GM21619 (cell line): Measurements from ENCODE around the gene PSKH1.
"Not testable (repeated sequence)": the region's sequence is repeated elsewhere in the genome, so short reads cannot be mapped to it uniquely, and the experiment has no call there.

Experiments
- ATAC-seq: cut with Tn5 transposase; IDR thresholded peaks from one replicate; pipeline ENCODE4 v1.9.1; 2021; ENCODE audit not compliant: unreplicated experiment

The PSKH1 gene

DNA sequence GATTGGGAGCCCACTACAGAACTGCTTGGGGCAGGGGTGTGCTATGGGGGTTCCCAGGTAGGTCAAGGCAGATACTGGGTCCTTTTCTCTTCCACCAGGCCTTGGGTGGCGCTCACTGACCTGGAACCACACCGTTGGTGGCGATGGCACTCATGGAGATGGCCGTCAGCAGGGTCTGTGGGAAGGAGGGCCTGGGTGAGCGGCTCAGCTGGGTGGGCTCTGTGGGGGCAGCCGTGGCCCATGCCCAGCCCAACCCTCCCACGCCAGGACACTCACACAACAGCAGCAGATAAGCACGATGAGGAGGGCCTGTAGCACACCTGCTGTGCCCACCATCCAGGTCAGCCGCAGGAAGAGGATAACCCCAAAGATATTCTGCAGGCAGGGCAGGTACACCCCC is 64.6 kb downstream of the PSKH1 start:
- ATAC-seq = no peak

GRCh38 chr16:67959536-67960329 is 66.7 kb downstream of the PSKH1 start:
- no peak for ATAC-seq

- ATAC-seq = no peak
These were observed 68.5 kb downstream of the PSKH1 start for GRCh38 chr16:67961551-67961957.

DNA sequence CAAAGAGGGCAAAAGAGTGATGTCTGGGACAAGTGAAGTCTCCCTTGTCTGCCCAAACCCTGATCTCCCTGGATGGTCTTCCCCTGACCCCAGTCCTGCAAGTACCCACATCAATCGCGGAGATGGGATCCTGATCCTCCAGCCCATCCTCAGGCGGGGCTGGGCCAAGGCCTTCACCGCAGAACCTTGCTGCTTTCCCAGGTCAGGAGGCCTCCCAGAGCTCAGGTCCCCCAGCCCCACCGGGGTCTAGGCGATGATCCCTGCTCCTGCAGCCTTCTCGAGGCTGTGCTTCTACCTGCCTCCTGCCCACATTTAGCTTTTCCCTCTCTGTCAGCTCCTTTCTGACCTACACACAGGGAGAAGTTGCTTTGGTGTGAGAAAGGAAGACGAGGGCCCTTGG is 69.1 kb downstream of the PSKH1 start:
- no peak for ATAC-seq

DNA sequence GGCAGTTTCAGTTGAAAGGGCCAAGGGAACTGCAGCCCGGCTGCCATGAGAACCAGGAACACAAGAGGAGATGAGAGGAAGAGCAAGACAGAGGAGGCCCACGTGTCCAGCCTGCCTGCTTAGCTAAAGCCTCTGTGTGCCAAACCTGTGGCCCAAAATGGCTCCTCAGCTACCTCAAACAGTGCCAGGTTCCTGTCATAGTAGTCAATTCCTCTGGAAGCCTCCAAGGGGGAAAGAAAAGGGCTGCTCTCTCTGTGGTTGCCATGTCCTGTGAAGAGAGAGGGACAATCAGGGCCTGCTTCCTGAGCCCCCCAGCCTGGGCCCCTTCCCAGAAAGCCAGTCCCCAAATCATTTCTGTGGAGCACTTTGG is 70.2 kb downstream of the PSKH1 start:
- no peak for ATAC-seq

GRCh38 chr16:67963662-67964321 is 70.7 kb downstream of the PSKH1 start:
- no peak for ATAC-seq

- no peak for ATAC-seq
These were observed 71.5 kb downstream of the PSKH1 start for GRCh38 chr16:67964477-67965131.

DNA sequence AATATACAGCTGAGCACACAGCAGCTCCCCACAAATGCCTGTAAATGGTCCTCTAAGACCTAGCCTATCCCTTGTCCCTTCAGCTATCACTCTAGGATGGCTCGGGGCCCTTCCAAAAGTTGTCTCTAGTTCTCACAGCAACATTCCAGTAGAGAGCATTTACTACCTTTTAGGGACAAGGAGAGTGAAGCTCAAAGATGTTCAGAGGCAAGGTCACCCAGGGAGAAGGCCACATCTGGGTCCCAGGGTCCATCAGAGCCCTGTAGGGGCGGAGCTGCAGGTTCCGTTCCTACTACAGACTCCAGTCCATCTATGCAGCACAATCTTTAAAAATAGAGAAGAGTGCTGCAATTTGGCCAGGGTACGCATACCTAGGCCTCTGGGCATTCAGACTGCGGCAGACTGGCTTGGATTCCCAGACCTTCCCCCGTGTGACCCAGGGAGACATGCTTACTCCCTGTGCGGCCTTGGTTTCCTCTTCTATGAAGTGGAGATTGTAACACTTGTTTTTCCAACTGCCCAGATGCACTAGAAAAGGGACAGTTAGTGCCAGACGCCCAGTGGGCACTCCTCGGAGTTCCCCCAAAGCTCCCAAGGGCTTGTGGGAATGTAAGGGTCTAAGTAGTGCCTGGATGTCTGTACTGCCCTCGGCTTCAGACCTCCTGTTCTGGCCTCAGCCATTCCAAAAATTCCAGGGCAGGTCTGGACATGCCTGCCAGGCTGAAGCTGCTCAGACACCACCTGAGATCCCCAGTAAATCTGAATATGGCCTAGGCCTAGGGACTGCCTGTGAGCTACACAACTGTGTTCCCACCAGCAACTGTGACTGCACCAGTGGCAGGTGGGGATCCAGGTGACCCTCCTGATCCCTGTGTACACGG is 72.9 kb downstream of the PSKH1 start:
- ATAC-seq = no peak

DNA sequence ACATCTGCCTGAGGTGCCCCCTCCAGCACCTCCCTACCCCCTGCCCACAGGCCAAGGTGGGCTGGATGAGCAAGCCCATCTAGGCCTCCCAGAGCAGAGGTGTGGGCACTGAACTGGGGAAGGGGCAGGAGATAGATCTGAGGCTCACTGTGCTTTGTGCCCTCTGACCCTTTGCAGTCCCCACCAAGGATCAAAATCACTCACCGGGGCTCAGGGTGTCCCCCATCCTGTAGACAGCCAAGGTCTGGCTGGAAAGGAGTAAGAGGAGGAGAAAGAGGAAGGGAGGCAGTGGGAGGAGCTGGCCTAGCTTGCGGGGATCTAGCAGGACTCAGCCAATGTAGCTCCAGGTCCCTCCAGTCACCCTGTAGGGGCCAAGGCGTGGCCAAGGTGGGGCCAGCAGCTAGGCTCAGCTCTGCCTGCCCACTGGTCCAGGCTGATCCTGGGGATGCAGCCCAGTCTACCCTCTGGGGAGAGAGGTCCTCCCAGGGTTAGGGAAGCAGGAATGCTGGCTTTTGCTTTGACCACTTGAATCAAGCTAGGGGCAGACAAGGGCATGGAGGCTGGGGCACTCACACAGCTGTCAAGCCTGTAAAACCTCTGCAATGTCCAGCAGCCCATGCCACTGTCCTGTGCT is 73.6 kb downstream of the PSKH1 start:
- no peak for ATAC-seq

GRCh38 chr16:67967183-67967957 is 74.3 kb downstream of the PSKH1 start:
- no peak for ATAC-seq

DNA sequence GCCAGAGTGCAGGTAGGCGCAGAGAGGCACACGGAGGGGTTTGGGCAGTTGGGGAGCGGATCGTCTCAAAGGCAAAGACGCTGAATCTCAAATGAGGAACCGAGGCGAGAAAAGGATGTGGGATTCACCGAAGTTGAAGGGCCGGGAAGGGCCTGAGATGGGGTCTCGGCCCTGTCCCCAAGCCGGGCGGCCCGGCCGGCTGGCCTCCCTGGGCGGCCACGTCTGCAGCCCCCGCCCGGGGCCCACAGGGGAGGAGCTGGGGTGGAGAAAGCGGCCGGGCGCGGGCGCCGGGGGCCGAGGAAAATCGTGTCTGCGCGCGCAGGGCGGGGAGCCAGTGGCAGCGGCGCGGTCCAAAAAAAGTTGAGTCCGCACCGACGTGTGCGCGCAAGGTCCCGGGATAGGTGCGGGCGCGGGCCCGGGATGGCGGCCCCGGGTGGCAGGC is 74.9 kb downstream of the PSKH1 start:
- ATAC-seq = peak; percentile 27

DNA sequence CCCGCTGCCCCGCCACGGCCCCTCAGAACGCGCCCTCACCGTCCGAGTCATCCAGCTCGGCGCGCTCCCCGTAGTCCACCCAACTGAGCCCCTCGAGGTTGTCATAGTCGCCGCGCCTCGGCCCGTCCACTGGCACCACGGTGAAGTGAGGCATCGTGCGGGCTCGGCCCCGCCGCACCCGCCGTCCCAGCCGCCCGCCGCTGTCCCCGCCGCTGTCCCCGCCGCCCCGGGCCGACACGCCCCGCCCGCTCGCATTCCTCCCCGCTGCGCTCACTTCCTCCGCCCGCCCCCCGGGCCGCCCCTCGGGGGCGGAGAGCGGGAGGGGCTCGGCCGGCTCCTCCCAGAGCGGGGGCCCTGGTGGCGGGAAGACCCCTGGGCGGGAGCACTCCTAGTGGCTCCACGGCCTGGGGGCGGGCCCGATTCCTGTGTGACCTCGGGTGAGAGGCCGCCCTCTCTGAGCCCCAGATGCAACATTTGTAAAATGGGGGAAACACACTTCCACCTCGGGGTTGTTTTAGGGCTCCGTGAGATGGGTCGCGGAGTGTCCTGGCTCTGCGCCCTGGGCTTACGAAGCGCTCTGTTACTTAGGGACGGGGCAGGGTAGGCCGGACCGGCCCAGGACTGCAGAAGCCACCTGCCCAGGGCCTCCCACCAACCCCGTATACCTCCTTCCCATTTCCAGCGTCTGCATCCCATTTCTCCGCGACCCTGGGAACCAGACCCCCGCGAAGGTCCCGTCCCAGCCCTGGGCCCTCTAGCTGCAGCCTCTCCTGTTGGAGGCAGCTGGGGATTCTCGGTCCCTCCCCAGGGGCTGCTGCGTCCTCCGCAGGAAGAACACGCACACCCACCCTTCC is 75.6 kb downstream of the PSKH1 start, which contains the start of gene SLC12A4:
SLC12A4 (minus strand) TSS at position 238 of the 854 bp plus-strand sequence; CDS start at position 154, 84 bp downstream.
- ATAC-seq = peak; percentile 66

GRCh38 chr16:67969254-67970039 is 76.4 kb downstream of the PSKH1 start:
- no peak for ATAC-seq

DNA sequence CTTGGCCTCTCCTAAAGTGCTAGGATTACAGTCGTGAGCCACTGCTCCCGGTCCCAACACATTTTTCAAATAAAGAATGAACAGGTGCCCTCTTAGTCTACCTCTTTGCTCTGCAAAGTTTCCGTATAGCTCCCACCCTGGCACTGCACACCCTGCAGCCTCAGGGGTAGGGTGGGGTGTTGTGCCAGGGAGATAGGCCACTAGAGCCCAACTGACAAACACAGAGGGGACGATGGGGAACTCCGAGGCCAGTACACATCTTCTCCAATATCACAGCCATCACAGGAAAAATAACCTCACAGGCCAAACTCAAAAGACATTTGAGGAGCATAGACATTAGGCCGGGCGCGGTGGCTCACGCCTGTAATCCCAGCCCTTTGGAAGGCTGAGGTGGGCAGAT is 78.1 kb downstream of the PSKH1 start:
- no peak for ATAC-seq

- ATAC-seq = not testable (repeated sequence)
These were observed 79.2 kb downstream of the PSKH1 start for GRCh38 chr16:67972285-67972684.

GRCh38 chr16:67975321-67976105 is 82.5 kb downstream of the PSKH1 start:
- ATAC-seq = no peak

DNA sequence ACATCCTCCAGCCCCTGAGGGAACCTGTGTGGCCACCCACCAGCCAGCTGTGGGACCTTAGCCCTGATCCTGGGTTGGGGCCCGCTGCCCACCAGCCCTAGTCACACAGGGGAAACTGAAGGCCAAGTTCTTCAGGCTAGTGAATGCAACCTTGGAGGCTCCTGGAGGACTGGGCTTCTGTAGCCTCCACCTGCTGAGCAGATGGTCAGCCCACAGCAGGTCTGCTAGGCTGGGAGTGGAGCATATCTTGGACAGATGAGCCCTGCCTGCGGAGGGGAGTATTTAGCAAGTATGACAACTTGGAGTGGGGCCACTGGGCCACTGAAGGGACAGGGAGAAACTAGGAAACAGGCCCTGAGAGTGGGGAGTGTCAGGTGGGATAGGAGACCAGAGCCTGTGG is 83.2 kb downstream of the PSKH1 start:
- no peak for ATAC-seq
